ENCODE data around the gene ZFAND6. TPM values are rescaled to one million over a fixed set of nuclear protein-coding genes. Genes with fewer than 3 reads are reported as not detected.

ZFAND6 gene
- total RNA-seq, 1 donor from 2014 or later: 80.1 TPM

DNA sequence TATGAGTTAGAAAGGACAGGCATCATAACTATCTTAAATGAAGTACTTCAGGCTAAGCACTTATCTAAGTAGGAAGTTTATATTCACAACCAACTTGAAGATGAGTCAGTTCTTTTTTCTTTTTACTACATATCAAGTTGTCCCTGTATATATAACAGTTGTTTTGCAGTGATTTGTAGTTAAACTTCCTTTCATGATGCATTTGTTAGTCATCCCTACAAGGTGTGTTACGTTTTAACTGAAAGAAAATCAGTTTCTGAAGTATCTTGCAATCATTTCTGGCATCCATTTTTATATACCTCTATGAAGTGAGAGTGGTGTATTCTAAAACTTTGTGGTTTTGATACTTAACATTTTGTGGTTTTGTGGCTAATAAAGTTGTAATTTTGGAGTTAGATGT, 46.1 kb downstream of the ZFAND6 start:
- DNase-seq: no peak
- Mint-ChIP-seq H3K9me3 (ENCODE audit: unreplicated experiment) (no peaks in the 10 kb centered on the region), H3K4me1 (ENCODE audit: low read depth, unreplicated experiment) (peaks cover 6% of the 10 kb centered on the region), H3K27ac (ENCODE audit: unreplicated experiment) (no peak overlapping the region), H3K36me3 (ENCODE audit: unreplicated experiment) (no peaks in the 10 kb centered on the region), H3K4me3 (ENCODE audit: unreplicated experiment) (no peak overlapping the region), H3K27me3 (ENCODE audit: unreplicated experiment) (peaks cover 1% of the 10 kb centered on the region)
- TF ChIP-seq CTCF (IDR thresholded peaks at IDR 0.05; ENCODE audit: partially characterized antibody, unreplicated experiment): no peak

GRCh38 chr15:80106051-80106450, 46.6 kb downstream of the ZFAND6 start:
- Mint-ChIP-seq H3K36me3 (ENCODE audit: unreplicated experiment) (no peaks in the 10 kb centered on the region), H3K4me1 (ENCODE audit: low read depth, unreplicated experiment) (peaks cover 6% of the 10 kb centered on the region), H3K9me3 (ENCODE audit: unreplicated experiment) (no peaks in the 10 kb centered on the region), H3K4me3 (ENCODE audit: unreplicated experiment) (no peak overlapping the region), H3K27me3 (ENCODE audit: unreplicated experiment) (peaks cover 1% of the 10 kb centered on the region), H3K27ac (ENCODE audit: unreplicated experiment) (no peak overlapping the region)
- no peak for TF ChIP-seq CTCF (IDR thresholded peaks at IDR 0.05; ENCODE audit: partially characterized antibody, unreplicated experiment)
- no peak for DNase-seq

DNA sequence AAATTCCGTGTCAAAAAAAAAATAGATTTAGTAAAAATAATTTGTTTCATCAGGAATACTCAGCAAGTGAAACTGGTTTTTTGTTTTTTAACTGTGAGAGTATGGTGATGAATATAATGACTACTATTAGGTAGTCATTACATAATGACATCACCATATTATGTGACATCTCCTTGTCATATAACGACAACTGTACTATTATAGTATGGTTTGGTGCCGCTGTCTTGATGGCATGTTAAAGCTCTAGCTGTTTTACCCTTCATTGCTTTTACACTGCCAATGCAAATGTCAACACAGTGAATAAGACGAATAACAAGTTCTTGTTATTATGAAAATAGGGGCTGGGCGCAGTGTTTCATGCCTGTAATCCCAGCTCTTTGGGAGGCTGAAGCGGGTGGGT, 47.7 kb downstream of the ZFAND6 start:
- H3K36me3 Mint-ChIP-seq (ENCODE audit: unreplicated experiment): no peaks in the 10 kb centered on the region
- peaks cover 6% of the 10 kb centered on the region for H3K4me1 Mint-ChIP-seq (ENCODE audit: low read depth, unreplicated experiment)
- H3K4me3 Mint-ChIP-seq (ENCODE audit: unreplicated experiment): no peak overlapping the region
- no peaks in the 10 kb centered on the region for H3K9me3 Mint-ChIP-seq (ENCODE audit: unreplicated experiment)
- H3K27me3 Mint-ChIP-seq (ENCODE audit: unreplicated experiment): peaks cover 1% of the 10 kb centered on the region
- no peak for TF ChIP-seq CTCF (IDR thresholded peaks at IDR 0.05; ENCODE audit: partially characterized antibody, unreplicated experiment)
- no peak for DNase-seq
- H3K27ac Mint-ChIP-seq (ENCODE audit: unreplicated experiment): no peak overlapping the region

DNA sequence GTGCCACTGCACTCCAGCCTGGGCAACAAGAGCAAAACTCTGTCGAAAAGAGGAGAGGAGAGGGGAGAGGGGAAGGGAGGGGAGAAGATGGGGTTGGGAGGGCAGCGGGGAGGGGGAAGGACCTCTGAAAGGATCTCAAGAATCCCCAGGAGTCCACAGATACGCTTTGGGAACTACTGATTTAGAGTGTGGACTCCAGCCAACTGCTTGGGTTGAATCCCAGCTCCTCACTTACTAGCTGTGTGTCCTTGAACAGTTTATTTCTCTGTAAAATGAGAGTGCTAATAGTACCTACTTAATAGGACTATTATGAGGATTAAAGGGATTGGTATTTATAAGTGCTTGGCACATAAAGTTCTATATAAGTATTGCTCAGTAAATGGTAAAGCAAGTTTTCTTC, 48.3 kb downstream of the ZFAND6 start:
- no peak for DNase-seq
- H3K4me3 Mint-ChIP-seq (ENCODE audit: unreplicated experiment): no peak overlapping the region
- H3K27ac Mint-ChIP-seq (ENCODE audit: unreplicated experiment): no peak overlapping the region
- TF ChIP-seq CTCF (IDR thresholded peaks at IDR 0.05; ENCODE audit: partially characterized antibody, unreplicated experiment): no peak
- H3K4me1 Mint-ChIP-seq (ENCODE audit: low read depth, unreplicated experiment): peaks cover 6% of the 10 kb centered on the region
- H3K9me3 Mint-ChIP-seq (ENCODE audit: unreplicated experiment): no peaks in the 10 kb centered on the region
- peaks cover 1% of the 10 kb centered on the region for H3K27me3 Mint-ChIP-seq (ENCODE audit: unreplicated experiment)
- no peaks in the 10 kb centered on the region for H3K36me3 Mint-ChIP-seq (ENCODE audit: unreplicated experiment)

GRCh38 chr15:80109388-80109787, 49.9 kb downstream of the ZFAND6 start:
- H3K27ac Mint-ChIP-seq (ENCODE audit: unreplicated experiment): no peak overlapping the region
- TF ChIP-seq CTCF (IDR thresholded peaks at IDR 0.05; ENCODE audit: partially characterized antibody, unreplicated experiment): no peak
- peaks cover 1% of the 10 kb centered on the region for H3K27me3 Mint-ChIP-seq (ENCODE audit: unreplicated experiment)
- peaks cover 14% of the 10 kb centered on the region for H3K4me1 Mint-ChIP-seq (ENCODE audit: low read depth, unreplicated experiment)
- H3K36me3 Mint-ChIP-seq (ENCODE audit: unreplicated experiment): no peaks in the 10 kb centered on the region
- no peaks in the 10 kb centered on the region for H3K9me3 Mint-ChIP-seq (ENCODE audit: unreplicated experiment)
- H3K4me3 Mint-ChIP-seq (ENCODE audit: unreplicated experiment): no peak overlapping the region
- no peak for DNase-seq
